ENCODE measurements around the gene LGMN.

DNA sequence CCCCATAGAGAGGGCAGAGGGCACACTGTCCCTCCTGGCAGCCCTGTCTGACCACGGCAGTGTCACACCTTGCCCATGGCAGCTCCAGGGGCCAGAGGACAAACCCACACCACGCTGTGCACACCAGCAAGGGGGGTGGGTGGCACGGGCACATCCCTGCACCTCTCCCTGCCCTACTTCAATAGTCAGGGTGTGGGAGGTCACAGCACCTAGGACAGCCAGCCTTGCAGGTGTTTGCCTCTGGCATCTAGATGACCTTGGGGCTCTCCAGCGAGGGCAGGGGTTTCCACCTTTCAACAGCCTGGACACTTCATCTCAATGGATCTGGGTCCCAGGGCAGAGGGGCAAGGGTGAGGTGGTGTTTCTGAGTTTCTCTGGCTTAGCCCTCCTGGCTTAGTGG is 69.2 kb downstream of the LGMN start:
- TF ChIP-seq, protein P1, sequence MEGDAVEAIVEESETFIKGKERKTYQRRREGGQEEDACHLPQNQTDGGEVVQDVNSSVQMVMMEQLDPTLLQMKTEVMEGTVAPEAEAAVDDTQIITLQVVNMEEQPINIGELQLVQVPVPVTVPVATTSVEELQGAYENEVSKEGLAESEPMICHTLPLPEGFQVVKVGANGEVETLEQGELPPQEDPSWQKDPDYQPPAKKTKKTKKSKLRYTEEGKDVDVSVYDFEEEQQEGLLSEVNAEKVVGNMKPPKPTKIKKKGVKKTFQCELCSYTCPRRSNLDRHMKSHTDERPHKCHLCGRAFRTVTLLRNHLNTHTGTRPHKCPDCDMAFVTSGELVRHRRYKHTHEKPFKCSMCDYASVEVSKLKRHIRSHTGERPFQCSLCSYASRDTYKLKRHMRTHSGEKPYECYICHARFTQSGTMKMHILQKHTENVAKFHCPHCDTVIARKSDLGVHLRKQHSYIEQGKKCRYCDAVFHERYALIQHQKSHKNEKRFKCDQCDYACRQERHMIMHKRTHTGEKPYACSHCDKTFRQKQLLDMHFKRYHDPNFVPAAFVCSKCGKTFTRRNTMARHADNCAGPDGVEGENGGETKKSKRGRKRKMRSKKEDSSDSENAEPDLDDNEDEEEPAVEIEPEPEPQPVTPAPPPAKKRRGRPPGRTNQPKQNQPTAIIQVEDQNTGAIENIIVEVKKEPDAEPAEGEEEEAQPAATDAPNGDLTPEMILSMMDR (IDR thresholded peaks at IDR 0.05) = no peak
- no peak for TF ChIP-seq POLR2A (IDR thresholded peaks at IDR 0.05)
